ENCODE results near the gene NAPA.

NAPA gene

DNA sequence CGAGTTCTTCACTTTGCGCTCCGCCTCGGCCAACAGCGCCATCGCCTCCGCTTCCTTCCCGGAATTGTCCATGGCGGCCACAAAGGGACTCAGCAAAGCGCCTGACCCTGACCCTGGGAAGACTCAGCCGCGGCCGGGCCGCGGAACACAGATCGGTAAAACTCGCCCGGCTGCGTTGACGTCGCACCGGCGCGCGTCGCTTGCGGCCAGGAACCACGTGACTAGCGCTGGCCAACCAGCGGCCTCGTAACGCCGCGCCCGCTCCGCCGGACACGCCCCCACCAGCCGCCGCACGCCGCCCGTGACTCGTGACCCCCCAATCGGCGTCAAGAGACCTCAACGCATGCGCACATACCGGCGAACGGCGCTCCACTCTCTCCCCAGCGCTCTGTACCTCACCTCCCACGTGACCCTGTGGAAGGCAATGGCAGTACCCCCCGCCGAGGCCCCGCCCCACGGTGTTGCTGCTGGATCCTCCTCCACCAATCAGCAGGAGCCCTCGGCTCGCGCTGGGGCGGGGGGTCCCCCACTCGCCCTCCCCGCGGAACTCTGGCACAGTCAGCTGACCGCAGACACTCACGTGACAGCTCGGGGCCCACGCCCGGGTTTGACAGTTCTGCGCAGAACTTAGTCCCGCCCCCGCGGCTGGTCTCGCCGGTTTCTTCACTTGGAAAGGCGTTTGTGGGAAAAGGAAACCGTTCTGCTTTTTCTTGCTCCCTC is at the start of gene NAPA:
TSS of gene NAPA (minus strand) at position 195 of the 720 bp plus-strand sequence. CDS start at position 72, 123 bp downstream.
- peak; percentile 97 for DNase-seq (ENCODE audit: low read depth)

DNA sequence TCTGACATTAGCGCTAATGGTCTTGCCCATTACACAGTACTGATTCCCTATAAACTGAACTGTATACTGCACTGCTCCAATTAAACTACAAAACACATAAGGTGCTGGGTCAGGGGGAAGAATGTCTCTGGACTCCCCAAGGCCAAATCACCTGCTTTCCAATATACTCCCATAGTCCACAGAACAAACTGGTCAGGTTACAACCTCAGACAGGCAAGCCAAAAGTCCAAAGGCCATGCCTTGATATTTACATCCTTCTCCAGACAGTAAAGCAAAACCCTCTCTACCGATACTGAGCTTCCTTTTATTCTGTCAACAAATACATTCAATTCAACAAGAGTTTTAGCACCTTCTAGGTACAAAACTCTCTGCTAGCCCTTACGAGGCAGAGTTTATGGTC is 49.2 kb upstream of the NAPA start:
- no peak for DNase-seq (ENCODE audit: low read depth)

DNA sequence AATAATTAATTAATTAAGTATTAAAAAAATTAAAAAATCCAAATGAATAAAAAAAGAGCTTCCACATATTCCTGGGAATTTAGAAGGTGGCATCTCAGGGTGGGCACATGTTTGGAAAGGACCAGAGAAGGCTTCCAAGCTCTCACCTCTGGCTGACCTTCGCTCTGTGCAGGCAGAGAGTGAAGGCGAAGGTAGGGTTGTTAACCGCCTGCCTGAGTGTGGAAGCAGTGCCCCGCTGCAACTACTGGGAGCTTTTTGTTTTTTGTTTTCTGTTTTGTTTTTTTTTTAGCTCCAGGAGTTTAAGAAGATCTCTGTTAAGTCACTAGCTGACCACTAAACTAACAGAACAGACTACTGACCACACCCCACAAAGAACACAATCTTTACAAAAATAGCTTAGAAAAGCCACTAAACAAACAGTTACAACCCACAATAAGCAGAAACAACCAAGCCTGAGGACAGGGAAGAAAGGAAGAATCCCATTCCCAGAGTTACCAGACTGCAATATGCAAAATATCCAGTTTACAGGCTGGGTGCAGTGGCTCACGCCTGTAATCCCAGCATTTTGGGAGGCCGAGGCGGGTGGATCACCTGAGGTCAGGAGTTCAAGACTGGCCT is 46.7 kb upstream of the NAPA start:
- DNase-seq (ENCODE audit: low read depth), result no peak

GRCh38 chr19:47560999-47561398 is 46.1 kb upstream of the NAPA start:
- no peak for DNase-seq (ENCODE audit: low read depth)

GRCh38 chr19:47550129-47550528 is 35.3 kb upstream of the NAPA start:
- DNase-seq (ENCODE audit: low read depth), result no peak

- no peak for DNase-seq (ENCODE audit: low read depth)
Measured at GRCh38 chr19:47549261-47549862, 34.5 kb upstream of the NAPA start.

DNA sequence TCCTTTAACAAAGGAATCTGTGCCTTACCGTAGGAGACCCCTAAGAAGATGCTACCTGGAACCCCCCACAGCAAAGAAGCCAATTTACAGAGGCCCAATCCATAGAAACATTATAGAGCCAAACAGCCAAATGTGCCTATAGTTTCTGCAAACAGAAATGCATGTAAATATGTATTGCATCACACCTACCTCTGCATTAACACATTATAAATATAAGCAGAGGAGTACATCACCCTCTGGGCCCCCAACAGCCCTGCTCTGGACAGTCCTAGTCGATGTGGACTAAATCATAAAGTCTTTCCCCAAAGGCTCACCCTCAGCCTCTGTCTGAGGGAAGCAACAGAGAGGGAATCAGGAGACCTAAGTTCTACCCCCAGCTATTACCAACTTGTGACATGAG is 32.3 kb upstream of the NAPA start:
- DNase-seq (ENCODE audit: low read depth), result no peak

- no peak for DNase-seq (ENCODE audit: low read depth)
Measured at GRCh38 chr19:47545061-47545948, 30.4 kb upstream of the NAPA start.

GRCh38 chr19:47544476-47544875 is 29.6 kb upstream of the NAPA start:
- no peak for DNase-seq (ENCODE audit: low read depth)

DNA sequence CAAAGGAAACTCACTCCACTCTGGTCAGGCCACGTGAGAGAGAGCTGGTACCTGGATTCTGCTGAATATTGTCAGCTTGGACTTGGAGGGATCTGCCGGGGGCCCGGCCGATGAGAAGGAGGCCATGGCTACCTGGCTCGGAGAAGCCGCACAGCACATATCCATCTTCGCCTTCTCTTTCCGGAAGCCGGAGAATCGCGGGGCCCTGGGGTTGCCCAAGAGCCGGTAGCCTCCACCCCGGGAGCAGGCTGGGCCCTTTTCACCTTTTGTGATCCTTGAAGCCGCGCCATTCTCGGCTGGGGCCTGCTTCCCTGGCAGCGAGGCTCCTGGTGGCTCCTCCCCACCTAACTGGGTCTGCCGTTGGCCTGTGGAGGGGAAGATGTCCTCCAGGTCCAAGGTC is 29.2 kb upstream of the NAPA start:
- no peak for DNase-seq (ENCODE audit: low read depth)

DNA sequence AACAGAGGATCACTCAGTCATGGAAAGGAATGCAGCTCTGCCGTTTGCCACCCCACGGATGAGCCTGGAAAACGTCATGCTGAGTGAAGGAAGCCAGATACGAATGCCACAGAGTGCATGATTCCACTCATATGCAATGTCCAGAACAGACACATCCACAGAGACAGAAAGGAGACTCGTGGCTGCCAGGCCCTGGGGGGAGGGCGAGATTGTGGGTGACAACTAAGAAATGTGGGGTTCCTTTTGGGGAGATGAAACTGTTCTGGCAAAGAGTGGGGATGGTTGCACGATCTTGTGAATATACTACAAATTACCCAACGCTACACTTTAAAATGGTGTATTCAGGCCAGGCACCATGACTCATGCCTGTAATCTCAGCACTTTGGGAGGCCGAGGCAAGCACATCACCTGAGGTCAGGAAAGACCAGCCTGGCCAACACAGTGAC is 27.2 kb upstream of the NAPA start:
- DNase-seq (ENCODE audit: low read depth), result no peak

GRCh38 chr19:47541518-47541917 is 26.7 kb upstream of the NAPA start:
- DNase-seq (ENCODE audit: low read depth), result no peak

GRCh38 chr19:47540748-47541147 is 25.9 kb upstream of the NAPA start:
- DNase-seq (ENCODE audit: low read depth), result no peak

DNA sequence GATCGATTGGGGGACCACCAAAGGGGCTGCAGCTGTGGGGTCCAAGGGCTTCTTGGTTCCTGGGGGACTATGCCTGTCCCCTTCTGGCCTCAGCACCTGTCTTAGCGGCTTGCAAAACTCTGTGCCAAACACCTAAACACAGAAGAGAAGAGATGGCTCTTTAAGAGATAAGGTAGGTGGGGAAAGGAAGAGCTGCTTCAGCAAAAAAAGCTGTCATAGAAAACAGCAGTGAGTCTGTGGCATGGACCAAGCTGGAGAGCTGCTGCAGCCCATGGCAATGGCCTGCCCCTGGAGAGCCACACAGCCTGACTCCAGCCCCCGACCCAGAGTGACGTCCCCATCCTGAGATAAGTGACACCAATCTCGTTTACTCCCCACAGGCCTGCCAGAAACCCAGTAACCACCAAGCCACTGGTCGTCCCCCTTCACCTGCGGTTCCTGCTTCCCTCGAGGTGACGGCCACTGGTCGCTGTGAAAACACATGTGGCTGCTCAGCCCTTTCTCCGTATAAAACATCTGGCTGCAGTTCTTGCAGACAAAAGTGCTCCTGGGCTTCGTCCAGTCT is 25.0 kb upstream of the NAPA start:
- DNase-seq (ENCODE audit: low read depth), result no peak

- DNase-seq (ENCODE audit: low read depth), result no peak
Measured at GRCh38 chr19:47538812-47539211, 23.9 kb upstream of the NAPA start.

GRCh38 chr19:47537493-47537892 is 22.6 kb upstream of the NAPA start:
- no peak for DNase-seq (ENCODE audit: low read depth)

DNA sequence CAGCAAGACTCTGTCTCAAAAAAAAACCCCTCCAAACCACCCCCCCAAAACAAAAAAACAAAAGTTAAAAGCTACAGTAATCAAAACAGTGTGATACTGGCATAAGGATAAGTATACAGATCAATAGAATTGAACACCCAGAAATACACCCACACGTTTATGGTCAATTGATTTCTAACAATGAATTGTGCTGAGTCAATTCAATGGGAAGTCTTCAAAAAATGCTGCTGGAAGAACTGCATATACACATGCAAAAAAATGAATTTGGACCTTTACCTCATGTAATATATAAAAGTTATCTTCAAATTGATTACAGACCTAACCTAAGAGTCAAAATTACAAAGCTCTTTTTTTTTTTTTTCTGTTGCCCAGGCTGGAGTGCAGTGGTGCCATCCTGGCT is 19.8 kb upstream of the NAPA start:
- no peak for DNase-seq (ENCODE audit: low read depth)

- no peak for DNase-seq (ENCODE audit: low read depth)
Measured at GRCh38 chr19:47531640-47532387, 17.0 kb upstream of the NAPA start.

DNA sequence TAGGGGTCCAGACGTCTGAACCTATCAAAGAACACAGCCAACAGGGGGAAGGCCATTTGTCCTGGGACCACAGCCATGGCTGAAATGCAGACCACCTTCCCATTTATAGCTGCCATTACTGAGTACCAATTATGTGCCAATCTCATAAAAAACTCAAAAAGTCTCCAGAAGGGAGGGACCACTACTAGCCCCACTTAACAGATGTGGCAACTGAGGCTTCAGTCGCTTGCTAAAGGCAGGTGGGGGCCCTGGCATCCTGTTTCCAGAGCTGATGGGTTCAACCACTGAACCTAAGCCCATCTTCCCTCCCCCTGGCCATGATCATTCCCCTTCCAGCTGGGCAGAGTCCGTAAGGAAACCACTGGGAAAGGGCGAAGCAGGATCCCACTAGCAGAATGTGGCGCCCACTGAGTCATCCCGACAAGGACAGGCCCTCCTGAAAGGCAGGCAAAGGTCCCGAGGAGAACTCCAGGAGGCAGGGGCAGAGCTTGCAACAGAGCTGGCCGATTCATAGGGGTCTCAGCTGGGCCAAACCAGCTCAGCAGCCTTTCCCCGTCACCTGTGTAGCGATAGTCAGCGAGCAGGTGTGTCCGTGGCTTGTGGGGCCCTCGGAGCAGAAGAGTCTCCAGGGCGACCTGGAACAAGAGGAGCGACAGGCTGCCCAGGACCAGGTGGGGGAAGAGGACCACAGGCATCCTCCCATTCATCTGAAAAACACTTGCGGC is 14.3 kb upstream of the NAPA start:
- no peak for DNase-seq (ENCODE audit: low read depth)

- no peak for DNase-seq (ENCODE audit: low read depth)
Measured at GRCh38 chr19:47526798-47527197, 11.9 kb upstream of the NAPA start.

- DNase-seq (ENCODE audit: low read depth), result no peak
Measured at GRCh38 chr19:47523473-47523872, 8.6 kb upstream of the NAPA start.

Data from HS-5 (cell line).